GM12878 (cell line): ENCODE data around the gene THRA.

Experiments
- SP1 ChIP-seq: IDR thresholded peaks from one replicate; pipeline ENCODE4 v1.6.1; 2011; ENCODE audit warnings: low read depth, low read length
- SPI1 ChIP-seq: IDR thresholded peaks from 2 replicates; pipeline ENCODE4 v1.6.1; 2011; ENCODE audit warnings: low read depth, mild to moderate bottlenecking, low read length, moderate library complexity, borderline replicate concordance; ENCODE audit not compliant: insufficient read depth

GRCh38 chr17:40076591-40076990, 13.8 kb downstream of the THRA start:
- TF ChIP-seq SPI1 (no peak), SP1 (no peak)
